ENCODE results near the gene FAIM2.

FAIM2 gene

DNA sequence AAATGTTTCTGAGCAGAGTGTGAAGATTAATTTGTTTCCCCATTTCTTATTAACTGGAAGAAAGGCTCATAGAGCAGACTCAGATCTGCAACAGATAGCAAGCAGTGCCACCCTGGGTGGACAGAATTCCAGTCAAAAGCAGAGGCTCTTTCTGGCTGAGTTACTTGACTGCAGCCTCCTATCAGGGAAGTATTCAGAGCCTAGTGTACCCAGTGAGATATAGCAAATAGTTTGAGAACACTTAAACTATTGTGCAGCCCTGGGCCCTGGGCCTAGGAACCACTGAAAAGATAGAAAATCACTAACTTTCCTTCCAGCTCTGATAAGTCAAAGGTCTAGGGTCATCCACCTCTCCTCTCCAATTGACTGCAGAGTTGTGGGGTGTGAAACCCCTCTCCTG, 35.6 kb upstream of the FAIM2 start:
- no peak for DNase-seq

DNA sequence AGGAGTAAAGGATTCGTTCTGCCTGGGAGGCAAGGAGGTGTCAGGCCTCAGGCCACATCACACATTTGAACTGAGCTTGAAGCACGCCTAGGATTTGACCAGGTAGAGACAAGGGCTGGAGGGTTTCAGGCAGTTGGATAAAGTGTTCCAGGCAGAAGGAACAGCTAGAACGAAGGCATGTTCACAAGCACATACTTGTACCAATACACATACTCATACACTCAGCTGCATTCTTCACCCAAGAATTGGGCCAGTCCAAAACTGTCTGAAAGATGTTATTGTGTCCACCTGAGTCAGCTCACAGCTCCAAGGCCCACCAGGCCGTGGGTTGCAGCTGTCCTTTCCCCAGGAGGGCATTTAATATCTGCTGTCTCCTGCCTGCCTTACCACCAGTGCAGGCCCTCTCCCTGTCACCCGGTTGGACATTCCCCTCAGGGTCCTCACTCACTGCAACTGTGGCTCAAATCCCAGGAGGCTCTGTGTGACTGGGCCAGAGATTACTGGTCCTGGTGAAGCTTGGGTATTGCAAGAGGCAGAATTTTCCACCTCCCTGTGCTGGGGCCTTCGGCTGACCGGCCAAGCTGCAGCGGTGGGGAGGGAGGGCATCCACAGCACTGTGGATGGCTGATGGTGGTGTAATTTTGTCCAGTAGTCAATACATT, 34.1 kb upstream of the FAIM2 start:
- no peak for DNase-seq

DNA sequence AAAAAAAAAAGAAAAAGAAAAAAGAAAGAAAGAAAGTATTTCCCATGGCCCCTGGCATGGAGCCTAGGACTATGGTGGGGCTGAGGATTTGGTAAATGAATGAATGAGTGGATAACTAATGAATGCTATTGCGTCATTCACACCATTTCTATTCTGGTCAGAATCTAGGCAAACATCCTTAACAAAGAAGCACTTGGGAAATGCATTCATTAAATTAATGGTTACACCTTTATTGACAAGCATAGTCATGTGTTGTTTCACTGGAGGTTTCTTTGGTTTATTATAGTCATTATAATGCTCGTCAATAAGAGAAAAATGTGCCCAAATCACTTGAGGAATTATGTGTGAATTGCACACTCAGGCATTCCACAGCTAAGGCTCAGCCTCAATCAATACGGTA, 33.2 kb upstream of the FAIM2 start:
- no peak for DNase-seq

DNA sequence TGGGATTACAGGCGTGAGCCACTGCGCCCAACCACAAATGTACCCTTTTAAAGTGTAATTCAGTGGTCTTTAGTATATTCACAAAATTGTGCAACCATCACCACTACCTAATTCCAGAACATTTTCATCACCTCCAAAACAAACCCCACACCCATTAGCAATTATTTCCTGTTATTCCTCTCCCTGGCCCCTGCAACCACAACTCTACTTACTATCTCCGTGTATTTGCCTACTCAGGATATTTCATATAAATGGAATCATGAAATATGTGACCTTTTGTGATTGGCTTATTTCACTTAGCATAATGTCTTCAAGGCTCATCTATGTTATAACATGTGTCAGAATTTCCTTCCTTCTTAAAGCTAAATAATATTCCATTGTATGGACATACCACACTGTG, 30.8 kb upstream of the FAIM2 start:
- DNase-seq, result no peak

DNA sequence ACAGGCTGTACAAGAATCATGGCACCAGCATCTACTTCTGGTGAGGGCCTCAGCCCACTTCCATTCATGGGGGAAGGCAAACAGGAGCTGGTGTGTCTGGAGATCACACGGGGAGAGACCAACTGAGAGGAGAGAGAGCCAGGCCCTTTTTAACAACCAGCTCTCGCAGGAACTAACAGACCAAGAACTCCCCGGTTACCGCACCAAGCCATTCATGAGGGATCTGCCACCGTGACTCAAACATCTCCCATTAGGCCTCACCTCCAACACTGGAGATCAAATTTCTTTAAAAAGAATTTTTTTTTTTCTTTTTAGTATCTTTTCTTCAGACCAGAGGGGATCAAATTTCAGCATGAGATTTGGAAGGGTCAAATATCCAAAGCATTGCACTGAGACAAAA, 30.1 kb upstream of the FAIM2 start:
- DNase-seq, result no peak

DNA sequence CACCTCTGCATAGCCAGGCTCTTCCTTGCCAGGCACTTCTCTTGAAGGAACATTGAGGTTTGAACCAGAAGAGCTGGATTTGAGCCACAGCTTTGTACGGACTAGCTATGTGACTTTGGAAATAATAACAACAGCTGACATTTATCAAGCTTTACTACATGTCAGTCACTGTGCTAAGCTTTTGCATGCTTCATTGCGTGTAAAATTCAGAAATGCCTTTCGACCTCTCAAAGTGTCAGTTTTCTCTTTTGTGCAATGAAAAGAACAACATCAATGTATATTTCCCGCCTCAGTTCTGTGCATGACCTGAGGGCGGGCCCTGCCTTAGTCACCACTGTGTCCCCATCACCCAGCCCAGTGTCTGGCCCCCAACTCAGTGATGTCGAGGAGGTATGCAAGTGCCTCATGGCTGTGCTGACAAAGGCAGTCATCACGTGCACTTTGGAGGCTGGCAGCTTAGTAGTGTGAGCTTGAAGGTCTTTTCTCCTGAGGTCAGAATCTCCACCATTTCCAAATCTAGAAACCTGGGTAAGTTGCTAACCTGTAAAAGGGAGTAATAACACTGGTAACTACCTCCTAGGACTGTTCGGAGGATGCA, 28.9 kb upstream of the FAIM2 start:
- no peak for DNase-seq

DNA sequence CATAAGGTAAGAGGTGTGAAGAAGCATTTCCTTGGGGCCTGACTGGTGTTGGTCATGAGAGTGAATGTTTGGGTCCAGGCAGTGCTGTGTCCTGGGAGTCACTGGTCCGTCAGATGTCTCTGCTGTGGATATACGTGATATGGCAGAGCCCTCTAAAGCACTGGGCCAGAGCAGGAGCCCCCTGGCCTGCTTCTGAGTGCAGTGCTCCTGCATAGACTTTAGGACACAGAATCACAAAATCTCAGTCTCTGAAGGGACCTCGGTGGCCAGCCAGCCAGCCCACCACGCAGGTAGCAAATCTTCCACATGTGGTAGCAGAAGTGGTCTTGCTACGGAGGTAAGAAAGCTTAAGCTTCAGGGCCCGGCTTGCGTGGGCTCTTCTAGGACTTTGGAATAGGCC, 28.3 kb upstream of the FAIM2 start:
- DNase-seq, result no peak

DNA sequence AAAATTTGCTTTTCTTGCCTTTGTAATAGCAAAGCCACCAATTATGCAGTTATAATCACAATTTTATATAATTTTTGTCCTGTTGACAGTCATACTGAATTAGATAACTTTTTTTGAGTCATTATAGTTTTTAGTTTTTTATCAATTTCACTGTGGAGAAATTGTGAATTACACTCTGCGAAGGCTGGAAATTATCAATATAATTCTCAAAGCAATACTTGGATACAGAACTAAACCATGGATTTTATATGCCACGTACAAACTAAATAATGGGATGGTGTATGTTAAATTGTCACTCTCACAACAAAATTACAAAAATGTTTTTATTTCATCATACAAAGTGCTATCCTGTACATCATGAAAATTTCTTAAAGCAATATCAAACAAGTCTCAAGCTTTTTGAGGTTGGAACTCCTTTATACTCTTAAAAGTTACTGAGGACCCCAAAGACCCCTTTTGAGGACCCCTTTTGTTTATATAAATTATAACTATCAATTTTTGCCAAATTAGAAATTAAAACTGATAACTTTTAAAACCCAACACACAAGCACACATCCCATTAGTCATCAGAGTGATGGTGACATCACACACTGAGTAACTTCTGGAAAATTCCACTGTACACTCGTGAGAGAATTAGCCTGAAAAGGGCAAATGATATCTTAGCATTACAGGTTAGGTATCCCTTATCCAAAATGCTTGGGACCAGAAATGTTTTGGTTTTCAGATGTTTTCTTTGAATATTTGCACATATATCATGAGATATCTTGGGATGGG, 27.0 kb upstream of the FAIM2 start:
- no peak for DNase-seq

DNA sequence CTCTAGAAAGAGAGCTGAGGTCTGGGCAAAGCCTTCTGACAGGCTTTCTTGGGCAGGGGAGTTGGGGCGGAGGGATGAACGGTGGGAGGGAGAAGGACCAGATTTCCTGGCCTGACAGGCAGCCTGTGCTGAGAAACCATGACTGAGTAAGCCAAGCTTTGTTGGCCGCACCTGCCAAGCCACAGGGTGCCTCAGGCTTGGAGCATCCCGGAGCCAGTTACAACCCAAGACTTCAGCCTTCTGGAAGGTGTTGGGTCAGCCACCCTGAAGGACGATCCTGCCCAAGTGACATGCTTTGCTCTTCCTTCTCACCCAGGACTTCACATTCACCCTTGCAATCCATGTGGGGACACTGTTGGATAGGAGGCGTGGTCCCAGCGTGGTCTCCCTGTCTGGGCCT, 25.9 kb upstream of the FAIM2 start:
- no peak for DNase-seq

DNA sequence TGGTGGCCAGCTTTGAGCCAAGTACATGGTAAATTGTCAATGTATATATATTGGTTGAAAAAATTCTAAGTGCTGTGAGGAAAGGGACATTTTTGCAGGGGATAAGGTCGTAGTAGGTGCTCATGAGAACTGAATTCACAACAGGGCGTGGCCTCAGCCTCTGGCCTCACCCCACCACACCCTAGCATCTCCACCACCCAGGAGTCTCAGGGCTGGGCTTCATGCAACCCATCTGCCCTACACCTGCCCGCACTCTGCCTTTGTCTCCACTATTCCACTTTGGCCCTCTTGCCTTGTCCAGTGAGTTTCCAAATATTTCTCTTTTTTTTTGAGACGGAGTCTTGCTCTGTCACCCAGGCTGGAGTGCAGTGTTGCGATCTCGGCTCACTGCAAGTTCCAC, 24.8 kb upstream of the FAIM2 start:
- no peak for DNase-seq

DNA sequence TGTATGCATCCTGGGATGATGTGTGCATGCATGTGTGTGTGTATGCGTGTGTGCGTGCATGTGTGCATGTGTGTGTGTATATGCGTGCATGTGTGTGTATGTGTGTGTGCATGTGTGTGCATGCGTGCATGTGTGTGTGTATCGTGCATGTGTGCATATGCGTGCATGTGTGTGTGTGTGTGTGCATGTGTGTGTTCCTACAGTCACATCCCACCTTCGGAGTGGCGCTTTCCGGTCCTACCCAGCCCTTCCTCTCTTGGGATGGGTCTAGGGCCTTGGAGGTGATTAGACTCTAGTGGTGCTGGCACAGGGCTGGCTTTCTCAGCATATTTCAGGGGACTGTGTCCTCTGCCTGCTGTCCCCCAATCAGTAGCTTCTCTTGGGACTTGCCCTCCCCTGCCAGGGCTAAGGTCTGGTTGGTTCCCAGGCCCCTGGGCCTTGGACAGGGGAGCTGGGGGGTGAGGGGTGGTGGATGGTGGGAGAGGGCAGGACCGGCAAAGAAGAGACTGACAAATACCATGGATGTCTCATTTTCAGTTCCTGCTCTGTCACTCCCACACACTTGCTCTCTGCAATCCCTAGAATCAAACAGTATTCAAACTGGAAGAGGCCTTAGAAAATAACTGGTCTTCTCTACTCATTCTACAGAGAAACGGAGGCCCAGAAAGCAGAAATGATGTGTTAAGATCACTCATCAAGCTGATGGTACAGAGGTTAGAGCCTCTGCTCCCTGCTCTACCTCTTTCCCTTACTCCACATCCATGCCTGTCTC, 21.9 kb upstream of the FAIM2 start:
- no peak for DNase-seq

DNA sequence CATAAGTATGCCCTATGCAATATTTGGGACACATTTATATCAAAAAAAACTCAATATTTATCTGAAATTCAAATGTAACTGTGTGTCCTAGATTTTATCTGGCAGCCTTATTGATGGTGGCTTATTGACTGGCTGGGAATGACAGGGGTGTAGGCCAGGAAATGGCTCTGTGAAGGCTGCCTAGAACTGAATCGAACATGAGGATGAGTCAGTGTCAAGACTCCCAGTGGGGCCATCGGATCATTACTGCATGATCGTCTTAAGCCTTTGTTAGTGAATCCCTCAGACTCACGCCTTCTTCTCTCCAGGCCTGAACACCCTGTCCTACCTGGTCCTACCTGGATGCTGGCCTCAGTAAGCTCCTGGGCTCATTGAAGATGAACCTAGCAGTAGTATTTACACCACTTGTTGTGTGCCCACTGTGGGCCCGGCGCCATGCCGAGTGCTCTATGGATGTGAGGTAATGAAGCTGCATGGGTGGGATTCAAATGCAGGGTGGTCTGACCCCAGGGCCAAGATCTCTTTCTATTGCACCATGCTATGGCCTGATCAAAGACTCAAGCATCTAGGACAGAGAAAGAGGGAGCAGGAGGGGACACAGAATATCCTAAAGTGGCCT, 21.0 kb upstream of the FAIM2 start:
- DNase-seq, result no peak

DNA sequence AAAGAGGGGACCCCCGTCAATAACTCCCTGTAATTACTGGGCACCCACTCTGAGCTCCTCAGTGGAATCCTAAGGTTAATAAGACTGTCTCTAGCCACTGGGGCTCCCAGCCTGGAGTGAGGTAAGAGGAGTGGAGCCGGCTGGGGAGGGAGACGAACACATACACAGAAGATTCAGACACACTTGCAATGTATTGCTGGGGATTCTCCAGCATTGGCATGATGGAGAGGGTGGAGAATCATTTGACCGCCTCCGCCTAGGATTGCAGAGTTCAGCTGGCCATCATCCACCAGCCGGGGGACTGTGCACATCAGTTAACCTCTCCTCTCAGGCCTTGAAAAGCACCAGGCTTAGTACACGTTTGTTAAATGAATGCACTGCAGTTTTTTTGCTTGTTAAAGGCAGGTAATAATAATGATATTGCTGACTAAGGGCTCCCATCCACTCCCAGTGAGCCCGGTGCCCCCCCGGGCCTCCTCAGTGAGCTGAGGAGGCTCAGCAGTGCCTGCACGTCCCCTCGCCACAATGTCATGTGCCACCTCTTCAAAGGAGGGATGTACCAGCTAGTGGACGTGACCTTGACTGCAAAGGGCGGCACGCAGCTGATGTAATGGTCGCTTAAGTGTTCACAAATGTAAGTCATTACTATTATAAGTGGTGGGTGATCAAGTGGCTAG, 20.3 kb upstream of the FAIM2 start:
- DNase-seq, result no peak

DNA sequence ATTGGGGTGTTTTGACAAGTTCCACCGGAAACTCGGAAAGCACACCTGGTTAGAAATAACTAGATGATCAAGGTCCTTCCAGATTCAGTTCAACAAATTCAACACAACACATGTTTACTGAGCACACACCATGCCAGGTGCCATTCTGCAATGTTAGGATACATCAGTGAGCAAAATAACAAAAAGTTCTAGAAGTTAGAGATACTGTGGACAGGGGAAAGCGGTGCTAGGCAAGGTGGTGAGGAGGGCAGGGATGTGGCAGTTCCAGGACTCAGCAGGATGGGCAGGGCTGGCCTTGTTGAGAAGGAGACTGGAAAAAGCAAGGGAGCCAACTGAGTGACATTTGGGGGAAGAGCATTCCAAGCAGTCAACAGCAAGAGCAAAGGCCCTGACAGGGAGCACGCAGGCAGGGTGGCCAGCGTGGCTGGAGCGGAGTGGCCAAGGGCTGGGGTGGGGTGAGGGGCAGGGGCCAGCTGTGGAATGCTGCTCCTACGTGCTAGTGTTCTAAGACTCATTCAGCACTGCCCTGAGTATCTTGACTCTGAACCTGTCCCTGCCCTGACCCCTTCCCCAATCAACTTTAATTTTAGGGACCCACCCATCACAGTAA, 19.4 kb upstream of the FAIM2 start:
- no peak for DNase-seq

DNA sequence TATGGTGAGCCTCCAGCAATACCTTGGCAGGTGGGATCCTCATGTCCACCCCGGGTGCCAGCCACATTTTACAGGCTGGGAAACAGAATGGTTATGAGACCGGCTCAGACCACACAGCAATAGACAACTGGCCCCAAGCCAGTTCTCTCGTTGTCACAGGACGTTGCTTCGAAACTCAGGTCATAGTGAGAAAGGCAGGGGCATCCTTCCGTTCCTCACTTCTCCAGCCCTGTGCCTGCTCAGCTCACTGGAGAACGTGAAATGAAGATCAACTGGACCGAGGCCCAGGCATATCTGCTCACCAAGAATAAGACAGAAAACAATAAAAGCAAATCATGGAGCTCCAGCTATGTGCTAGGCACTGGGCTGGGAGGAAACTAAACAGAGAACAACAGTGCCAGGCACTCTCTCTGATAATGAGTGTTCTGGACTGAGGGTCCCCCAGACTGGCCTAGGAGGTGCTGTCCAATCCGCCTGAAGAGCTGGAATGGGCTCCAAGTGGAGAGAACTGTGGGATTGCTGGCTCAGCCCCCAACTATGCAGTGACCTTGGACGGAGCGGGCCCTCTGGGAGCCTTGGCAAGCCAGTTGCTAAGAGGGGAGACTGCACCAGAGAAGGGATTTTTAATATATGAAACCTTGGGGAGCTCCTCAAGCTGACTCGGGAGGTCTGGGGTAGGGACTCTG, 18.8 kb upstream of the FAIM2 start:
- no peak for DNase-seq

DNA sequence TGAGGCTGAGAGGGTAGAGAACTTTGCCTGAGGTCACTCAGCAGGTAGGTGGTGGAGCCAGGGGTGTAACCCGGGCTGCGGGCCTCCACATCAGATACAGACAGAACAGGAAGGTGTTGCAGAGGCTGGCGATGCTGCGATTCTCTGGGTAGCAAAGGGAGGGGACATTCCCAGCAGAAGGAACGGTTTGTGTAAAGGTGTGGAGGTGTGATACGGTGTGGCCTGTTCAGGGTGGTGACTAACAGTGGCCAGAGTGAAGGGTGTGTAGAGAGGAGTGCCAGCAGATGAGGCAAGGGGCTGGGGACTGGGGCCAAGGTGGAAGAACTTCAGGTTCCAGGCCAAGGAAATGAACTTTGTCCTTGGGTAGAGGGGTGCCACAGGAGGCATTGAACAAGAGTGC, 18.2 kb upstream of the FAIM2 start:
- no peak for DNase-seq

DNA sequence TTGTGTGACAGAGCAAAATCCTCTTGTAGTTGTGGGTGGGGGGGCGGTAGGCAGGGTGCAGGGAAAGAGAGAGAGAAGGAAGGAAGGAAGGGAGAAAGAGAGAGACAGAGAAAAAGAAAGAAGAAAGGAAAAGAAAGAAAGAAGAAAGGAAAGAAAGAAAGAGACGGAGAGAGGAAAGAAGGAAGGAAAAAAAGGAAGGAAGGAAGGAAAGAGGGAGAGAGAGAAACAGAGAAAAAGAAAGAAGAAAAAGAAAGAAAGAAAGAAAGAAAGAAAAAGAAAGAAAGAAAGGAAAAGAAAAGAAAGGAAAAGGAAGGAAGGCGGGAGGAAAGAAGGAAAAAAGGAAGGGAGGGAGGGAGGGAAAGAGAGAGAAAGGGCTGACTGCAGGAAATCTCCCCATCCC, 17.6 kb upstream of the FAIM2 start:
- no peak for DNase-seq

DNA sequence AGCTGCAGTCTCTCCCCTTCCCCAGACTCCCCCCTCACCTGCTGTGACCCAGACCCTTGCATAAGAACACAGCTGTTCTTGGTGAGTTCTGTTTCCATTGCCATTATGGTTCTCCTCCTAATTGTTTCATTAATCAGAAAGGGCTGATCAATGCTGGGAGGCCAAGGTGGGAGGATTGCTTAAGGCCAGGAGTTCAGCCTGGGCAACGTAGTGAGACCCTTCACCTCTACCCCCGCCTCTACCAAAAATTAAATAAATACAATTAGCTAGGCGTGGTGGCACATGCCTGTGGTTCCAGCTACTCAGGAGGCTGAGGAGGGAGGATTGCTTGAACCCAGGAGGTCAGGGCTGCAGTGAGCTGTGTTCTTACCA, 17.2 kb upstream of the FAIM2 start:
- DNase-seq, result no peak

DNA sequence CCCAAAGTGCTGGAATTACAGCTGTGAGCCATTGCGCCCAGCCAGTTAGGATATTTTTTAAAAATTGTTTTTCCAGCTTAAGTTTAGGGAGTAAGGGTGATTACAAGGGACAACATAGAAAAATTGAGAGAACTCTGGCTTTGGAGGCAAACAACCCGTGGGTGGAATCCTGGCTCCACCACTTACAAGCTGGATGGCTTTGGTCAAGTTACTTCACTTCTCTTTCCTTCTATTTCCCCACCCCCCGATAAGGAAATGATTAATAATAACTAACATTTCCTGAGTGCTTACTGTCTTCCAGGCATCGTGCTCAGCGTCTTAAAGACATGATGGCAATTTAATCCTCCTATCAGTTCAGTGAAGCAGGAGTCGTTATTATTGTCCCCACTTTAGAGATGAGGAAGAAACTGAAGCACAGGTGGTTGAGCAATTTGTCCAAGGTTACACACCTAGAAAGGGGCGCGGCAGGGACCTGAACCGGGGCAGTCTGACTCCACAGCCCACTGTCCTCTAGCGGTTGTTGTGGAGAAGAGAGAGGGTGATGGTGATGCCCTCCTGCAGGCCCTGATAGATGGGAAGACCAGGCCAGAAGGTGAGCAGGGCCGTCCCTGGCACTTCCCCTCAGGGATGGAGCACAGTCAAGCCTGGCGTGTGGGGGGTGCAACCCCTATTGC, 16.7 kb upstream of the FAIM2 start:
- no peak for DNase-seq

DNA sequence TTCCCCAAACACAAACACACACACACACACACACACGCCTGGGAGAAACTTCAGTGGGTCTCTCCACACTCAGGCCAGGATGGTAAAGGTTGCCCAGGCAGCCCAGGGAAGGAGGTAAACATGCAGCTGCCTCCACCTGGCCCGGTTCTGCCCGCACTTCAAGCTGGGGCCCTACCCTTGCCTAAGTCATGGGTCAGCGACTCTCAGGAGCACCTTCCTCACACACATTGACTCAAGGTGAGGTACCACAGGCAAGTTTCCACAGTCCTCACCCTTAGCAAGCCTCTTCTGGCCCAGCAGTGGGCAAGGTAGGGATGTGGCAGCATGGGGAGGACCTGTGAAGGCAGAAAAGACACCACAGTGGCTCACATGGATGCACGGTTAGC, 14.1 kb upstream of the FAIM2 start:
- no peak for DNase-seq

DNA sequence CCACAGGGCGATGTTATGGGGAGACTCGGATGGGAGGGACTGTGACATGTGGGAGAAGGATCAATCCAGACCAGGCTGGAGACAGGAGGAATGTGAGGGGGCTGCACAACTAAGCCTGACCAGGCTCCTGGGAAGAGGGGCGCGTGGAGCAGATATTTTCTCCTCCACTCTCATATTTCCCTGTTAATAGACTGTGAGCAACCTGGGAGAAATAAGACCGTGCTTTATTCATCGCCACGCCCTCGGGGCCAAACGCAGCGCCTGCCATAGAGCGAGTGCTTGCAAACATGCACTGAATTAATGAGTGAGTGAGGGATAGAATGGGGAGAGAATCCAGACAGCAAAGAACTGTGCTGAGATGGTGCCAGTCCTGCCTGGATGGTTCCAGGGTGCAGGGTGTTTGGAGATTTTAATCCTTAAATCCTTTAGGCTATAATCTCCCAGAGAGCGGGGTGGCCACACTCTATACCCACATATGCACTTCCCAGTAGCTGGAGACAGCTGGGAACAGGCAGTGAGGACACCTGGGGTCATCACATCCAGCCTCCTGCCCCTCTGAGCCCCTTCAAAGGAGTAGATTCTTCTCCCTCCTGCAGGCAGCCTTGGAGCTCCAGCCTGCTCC, 13.6 kb upstream of the FAIM2 start:
- DNase-seq, result no peak
